HCT116 (cell line): Measurements from ENCODE around the gene IFNLR1. TPM values are rescaled to one million over a fixed set of nuclear protein-coding genes. Genes with fewer than 3 reads are reported as not detected.

ENCODE experiments used
- ATAC-seq: fragments of 200-7000 bp; cut with Tn5 transposase; 2 replicates; pipeline ENCODE4 v1.9.1; 2020; ENCODE audit warnings: mild to moderate bottlenecking, moderate library complexity
- BruUV-seq: library from RNA; stranded (reverse); fragments of 400-500 nt; replicated peaks from 2 replicates; lab custom pipeline; 2021; lab: Mats Ljungman, UMichigan
- CTCF ChIA-PET: fragments of 300-600 bp; sonication (Branson Sonifier 250); formaldehyde crosslinking; loops from one replicate; lab custom pipeline; 2021; ENCODE audit warnings: antibody characterized with exemption; lab: Charles Lee
- POLR2A ChIA-PET: fragments of 300-600, 350-600 bp; sonication (Branson Sonifier 250); formaldehyde crosslinking; loops from one replicate; lab custom pipeline; 2021; ENCODE audit warnings: antibody characterized with exemption; lab: Charles Lee
- RAD21 ChIA-PET, 2 experiments: fragments of 300-600 bp; sonication (Branson Sonifier 250); formaldehyde crosslinking; loops; one replicate each; lab custom pipeline; 2023; ENCODE audit warnings: low total read pairs in 2 of 2; ENCODE audit not compliant: uncharacterized antibody in 2 of 2, unreplicated experiment in 2 of 2, low non-redundant PET in 1 of 2; lab: Charles Lee
- DNase-seq: peaks from one replicate; pipeline ENCODE4 v3.0.0-alpha.2; 2010; ENCODE audit warnings: low read depth, low spot score
- H2AFZ ChIP-seq: fragments of 200-600 bp; shearing (Covaris generic), sonication (generic); 2 replicates; pipeline ENCODE4 v1.6.1; 2017; ENCODE audit warnings: low read depth, mixed run types, mixed read lengths, antibody characterized with exemption, low read length; ENCODE audit not compliant: poor library complexity, severe bottlenecking
- H3K27ac ChIP-seq: 2 replicates; pipeline ENCODE4 v1.5.1; 2012; ENCODE audit warnings: low read depth, low read length
- H3K27me3 ChIP-seq: fragments of 200-600 bp; sonication (generic); 2 replicates; pipeline ENCODE4 v1.6.1; 2016; ENCODE audit warnings: mixed run types, low read length, mixed read lengths; ENCODE audit not compliant: insufficient read depth
- H3K36me3 ChIP-seq, 2 experiments: fragments of 200-500 bp in 1 of 2; fragments of 200-600 bp in 1 of 2; sonication (Bioruptor generic) in 1 of 2; sonication (generic) in 1 of 2; 2 replicates each; pipeline versions ENCODE4 v1.5.1 to v1.6.1; 2014 to 2016; ENCODE audit warnings: low read length in 2 of 2, inconsistent platforms in 1 of 2, mixed read lengths in 1 of 2, mixed run types in 1 of 2; ENCODE audit not compliant: insufficient read depth in 2 of 2, control insufficient read depth in 1 of 2
- H3K4me1 ChIP-seq, 2 experiments: fragments of 200-600 bp in 1 of 2; sonication (generic) in 1 of 2; 2 replicates each; pipeline versions ENCODE4 v1.5.1 to v1.6.1; 2012 to 2017; ENCODE audit warnings: low read length in 2 of 2, inconsistent platforms in 1 of 2, mild to moderate bottlenecking in 1 of 2, mixed read lengths in 1 of 2, mixed run types in 1 of 2, moderate library complexity in 1 of 2; ENCODE audit not compliant: insufficient read depth in 2 of 2, control insufficient read depth in 1 of 2
- H3K4me2 ChIP-seq: fragments of 200-600 bp; sonication (generic); 2 replicates; pipeline ENCODE4 v1.6.1; 2017; ENCODE audit warnings: mixed run types, low read length, mixed read lengths
- H3K4me3 ChIP-seq, 2 experiments: fragments of 200-600 bp in 1 of 2; sonication (generic) in 1 of 2; replicated peaks in 1 of 2; 2 replicates each; pipeline ENCODE4 v1.5.1; 2011 to 2016; ENCODE audit warnings: low read length in 2 of 2, control low read depth in 1 of 2, low read depth in 1 of 2, mild to moderate bottlenecking in 1 of 2, mixed read lengths in 1 of 2, mixed run types in 1 of 2
- H3K79me2 ChIP-seq: fragments of 200-600 bp; sonication (generic); 2 replicates; pipeline ENCODE4 v1.6.1; 2017; ENCODE audit warnings: mild to moderate bottlenecking, mixed run types, low read length, moderate library complexity, mixed read lengths; ENCODE audit not compliant: insufficient read depth
- H3K9ac ChIP-seq: fragments of 200-600 bp; sonication (generic); 2 replicates; pipeline ENCODE4 v1.6.1; 2016; ENCODE audit warnings: low read length, mixed read lengths
- H3K9me2 ChIP-seq: fragments of 200-600 bp; sonication (generic), shearing (Covaris generic); 2 replicates; pipeline ENCODE4 v1.6.1; 2017; ENCODE audit warnings: mixed run types, mild to moderate bottlenecking, moderate library complexity; ENCODE audit not compliant: insufficient read depth
- H3K9me3 ChIP-seq, 2 experiments: fragments of 200-500 bp in 1 of 2; fragments of 200-600 bp in 1 of 2; sonication (Bioruptor generic) in 1 of 2; sonication (generic) in 1 of 2; 2 replicates each; pipeline ENCODE4 v1.6.1; 2014 to 2017; ENCODE audit warnings: low read length in 2 of 2, mixed read lengths in 2 of 2, inconsistent platforms in 1 of 2, low read depth in 1 of 2, mild to moderate bottlenecking in 1 of 2, mixed run types in 1 of 2, moderate library complexity in 1 of 2; ENCODE audit not compliant: control insufficient read depth in 1 of 2, insufficient read depth in 1 of 2
- H4K20me1 ChIP-seq: fragments of 200-600 bp; sonication (generic), shearing (Covaris generic); 2 replicates; pipeline ENCODE4 v1.6.1; 2017; ENCODE audit warnings: mixed run types, mild to moderate bottlenecking, moderate library complexity; ENCODE audit not compliant: insufficient read depth
- CBX3 ChIP-seq: IDR thresholded peaks from 2 replicates; pipeline ENCODE4 v1.6.1; 2012; ENCODE audit warnings: low read depth
- EGR1 ChIP-seq: IDR thresholded peaks from 2 replicates; pipeline ENCODE4 v1.6.1; 2012; ENCODE audit warnings: low read depth
- EZH2 ChIP-seq: fragments of 200-600 bp; sonication (generic); IDR thresholded peaks from 2 replicates; pipeline ENCODE4 v1.6.1; 2017; ENCODE audit warnings: antibody characterized with exemption, mixed run types
- EZH2phosphoT487 ChIP-seq: fragments of 200-600 bp; IDR thresholded peaks from 2 replicates; pipeline ENCODE4 v1.6.1; 2018; ENCODE audit warnings: antibody characterized with exemption, borderline replicate concordance
- FOSL1 ChIP-seq: IDR thresholded peaks from 2 replicates; pipeline ENCODE4 v1.6.1; 2012; ENCODE audit warnings: low read depth
- MAX ChIP-seq: IDR thresholded peaks from 2 replicates; pipeline ENCODE4 v1.6.1; 2012
- POLR2AphosphoS5 ChIP-seq: IDR thresholded peaks from 2 replicates; pipeline ENCODE4 v1.6.1; 2011; ENCODE audit warnings: mild to moderate bottlenecking, low read depth, low read length, moderate library complexity
- RAD21 ChIP-seq: IDR thresholded peaks from 2 replicates; pipeline ENCODE4 v1.6.1; 2012; ENCODE audit warnings: low read depth, mild to moderate bottlenecking
- REST ChIP-seq: IDR thresholded peaks from 2 replicates; pipeline ENCODE4 v1.6.1; 2012; ENCODE audit warnings: low read depth
- SRF ChIP-seq: IDR thresholded peaks from 2 replicates; pipeline ENCODE4 v1.6.1; 2012; ENCODE audit warnings: low read depth
- TCF7L2 ChIP-seq: IDR thresholded peaks from 2 replicates; pipeline ENCODE4 v1.7.0; 2011; ENCODE audit warnings: borderline replicate concordance, inconsistent platforms; ENCODE audit not compliant: insufficient read depth, insufficient read length; ENCODE audit errors: extremely low read depth
- ZFX ChIP-seq: fragments of 450-650 bp; IDR thresholded peaks from 2 replicates; pipeline ENCODE4 v1.6.1; 2017
- ZNF274 ChIP-seq: fragments of 200-500 bp; sonication (Bioruptor generic); IDR thresholded peaks from 2 replicates; pipeline ENCODE4 v1.6.1; 2014; ENCODE audit warnings: mild to moderate bottlenecking, low read depth, low read length, inconsistent platforms
- intact Hi-C: fragments of 100-400 bp; cut with micrococcal nuclease; formaldehyde crosslinking; loops from 2 replicates; pipeline ENCODE4 v1.10.0; 2022
- total RNA-seq: library from RNA; stranded (reverse); gene quantifications from one replicate; pipeline ENCODE4 v1.2.1, GENCODE V29; 2021; ENCODE audit not compliant: unreplicated experiment
- TF ChIP-seq, protein P1 (sequence below), 3 experiments: fragments of 200-600 bp in 1 of 3; sonication (generic) in 1 of 3; IDR thresholded peaks in 2 of 3; conservative IDR thresholded peaks in 1 of 3; 2 replicates each; pipeline ENCODE4 v1.5.1; 2012 to 2017; ENCODE audit warnings: low read depth in 2 of 3, low read length in 2 of 3, antibody characterized with exemption in 1 of 3, borderline replicate concordance in 1 of 3, control low read depth in 1 of 3, mild to moderate bottlenecking in 1 of 3, mixed read lengths in 1 of 3, mixed run types in 1 of 3, moderate library complexity in 1 of 3; ENCODE audit not compliant: insufficient read depth in 1 of 3

IFNLR1 gene
- total RNA-seq, 1 experiment from 2014 or later = 7.6 TPM

- intact Hi-C loops = no loop called here
- H3K36me3 ChIP-seq = no peaks in the 10 kb centered on the region
- H3K9me3 ChIP-seq = no peaks in the 10 kb centered on the region
- no TSS peak for BruUV-seq
- DNase-seq = no peak
- H4K20me1 ChIP-seq = no peaks in the 10 kb centered on the region
- no peaks in the 10 kb centered on the region for H3K9me2 ChIP-seq
- ChIA-PET CTCF (no interaction called here), POLR2A (no interaction called here)
- no peaks in the 10 kb centered on the region for H3K27me3 ChIP-seq
- no peak overlapping the region for H3K9ac ChIP-seq
- peaks cover 10 to 18% of the 10 kb centered on the region in 2 experiments for H3K4me1 ChIP-seq
- H3K4me2 ChIP-seq = no peak overlapping the region
- H3K4me3 ChIP-seq = no peak overlapping the region
- no peak for TF ChIP-seq EZH2
- TF ChIP-seq REST = no peak
- no peak for TF ChIP-seq EZH2phosphoT487
- no peak for TF ChIP-seq ZFX
- no peak for TF ChIP-seq POLR2AphosphoS5
- TF ChIP-seq SRF = no peak
- TF ChIP-seq TCF7L2 = no peak
- TF ChIP-seq CBX3 = no peak
- TF ChIP-seq RAD21 = no peak
- TF ChIP-seq, protein P1, sequence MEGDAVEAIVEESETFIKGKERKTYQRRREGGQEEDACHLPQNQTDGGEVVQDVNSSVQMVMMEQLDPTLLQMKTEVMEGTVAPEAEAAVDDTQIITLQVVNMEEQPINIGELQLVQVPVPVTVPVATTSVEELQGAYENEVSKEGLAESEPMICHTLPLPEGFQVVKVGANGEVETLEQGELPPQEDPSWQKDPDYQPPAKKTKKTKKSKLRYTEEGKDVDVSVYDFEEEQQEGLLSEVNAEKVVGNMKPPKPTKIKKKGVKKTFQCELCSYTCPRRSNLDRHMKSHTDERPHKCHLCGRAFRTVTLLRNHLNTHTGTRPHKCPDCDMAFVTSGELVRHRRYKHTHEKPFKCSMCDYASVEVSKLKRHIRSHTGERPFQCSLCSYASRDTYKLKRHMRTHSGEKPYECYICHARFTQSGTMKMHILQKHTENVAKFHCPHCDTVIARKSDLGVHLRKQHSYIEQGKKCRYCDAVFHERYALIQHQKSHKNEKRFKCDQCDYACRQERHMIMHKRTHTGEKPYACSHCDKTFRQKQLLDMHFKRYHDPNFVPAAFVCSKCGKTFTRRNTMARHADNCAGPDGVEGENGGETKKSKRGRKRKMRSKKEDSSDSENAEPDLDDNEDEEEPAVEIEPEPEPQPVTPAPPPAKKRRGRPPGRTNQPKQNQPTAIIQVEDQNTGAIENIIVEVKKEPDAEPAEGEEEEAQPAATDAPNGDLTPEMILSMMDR (IDR thresholded peaks at IDR 0.05 in 2 of 3, conservative IDR thresholded peaks at IDR 0.05 in 1 of 3; ENCODE audit: borderline replicate concordance in 1 of 3, insufficient read depth in 1 of 3, low read depth in 2 of 3, low read length in 2 of 3) = no peak
- TF ChIP-seq FOSL1 = no peak
- no peak for TF ChIP-seq MAX
- no peak for TF ChIP-seq ZNF274
- no peak for TF ChIP-seq EGR1
- TF ChIP-seq, all 23 proteins: peak for 0
- no peak overlapping the region for H2AFZ ChIP-seq
- ATAC-seq = no peak
- RAD21 ChIA-PET = no interaction called here
- 0 out of 2 replicates have a peak, but pooled peaks cover 9% of the 10 kb centered on the region for H3K79me2 ChIP-seq
- no peak overlapping the region for H3K27ac ChIP-seq
These were observed 8.7 kb downstream of the IFNLR1 start for GRCh38 chr1:24178407-24178806.
